Choroid plexus epithelial cell (primary cell): ENCODE data around the gene CCDC93.
"Not testable (repeated sequence)": the region's sequence is repeated elsewhere in the genome, so short reads cannot be mapped to it uniquely, and the experiment has no call there.

Experiments
- DNase-seq: peaks from one replicate; pipeline ENCODE4 v3.0.0-alpha.2; 2010; ENCODE audit warnings: low read depth
- H3K4me3 ChIP-seq: 2 replicates; pipeline ENCODE4 v1.5.1; 2011; ENCODE audit warnings: low read depth, mild to moderate bottlenecking, control low read depth, low read length, moderate library complexity
- CTCF ChIP-seq: conservative IDR thresholded peaks from 2 replicates; pipeline ENCODE4 v1.5.1; 2011; ENCODE audit warnings: low read depth, mild to moderate bottlenecking, control low read depth, inconsistent platforms, low read length, moderate library complexity

The CCDC93 gene

GRCh38 chr2:118021356-118021755 lies 7.5 kb upstream of the CCDC93 start:
- H3K4me3 ChIP-seq, result no peak overlapping the region
- no peak for DNase-seq
- no peak for TF ChIP-seq CTCF

DNA sequence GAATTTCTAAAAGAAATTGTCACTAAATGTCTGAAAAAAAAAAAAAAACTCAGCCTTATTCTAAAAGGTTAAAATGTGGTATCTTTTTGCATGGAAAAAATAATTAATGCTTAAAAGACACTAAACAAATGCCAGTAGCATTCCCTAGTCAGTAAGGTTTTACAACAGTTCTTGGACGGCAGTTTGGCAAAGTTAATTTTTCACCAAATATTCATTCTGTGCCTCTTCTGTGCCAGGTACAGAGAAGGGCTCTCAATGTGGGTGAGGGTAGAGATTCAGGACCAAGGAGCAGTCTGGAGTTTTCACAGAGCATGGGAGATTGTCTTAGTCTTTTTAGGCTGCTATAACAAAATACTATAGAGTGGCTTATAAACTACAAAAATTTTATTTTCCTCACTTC lies 6.0 kb upstream of the CCDC93 start:
- TF ChIP-seq CTCF, result no peak
- no peak for DNase-seq
- no peak overlapping the region for H3K4me3 ChIP-seq

- no peak for TF ChIP-seq CTCF
- no peak overlapping the region for H3K4me3 ChIP-seq
- peak; percentile 45 for DNase-seq
These were observed 3.0 kb upstream of the CCDC93 start for GRCh38 chr2:118016911-118017310.

DNA sequence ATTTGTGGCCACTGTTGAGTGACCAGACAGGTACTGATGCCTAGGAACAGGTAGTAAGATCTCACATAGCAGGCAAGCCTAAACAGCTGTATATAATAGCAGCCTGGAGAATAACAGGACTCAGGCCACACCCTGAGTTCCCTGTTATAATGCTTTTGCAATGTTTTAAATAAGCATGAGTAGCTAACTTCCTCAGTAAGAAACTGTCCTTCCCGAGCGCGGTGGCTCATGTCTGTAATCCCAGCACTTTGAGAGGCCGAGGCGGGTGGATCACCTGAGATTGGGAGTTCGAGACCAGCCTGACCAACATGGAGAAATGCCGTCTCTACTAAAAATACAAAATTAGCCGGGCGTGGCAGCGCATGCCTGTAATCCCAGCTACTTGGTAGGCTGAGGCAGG lies 1.9 kb upstream of the CCDC93 start:
- not testable (repeated sequence) for H3K4me3 ChIP-seq, DNase-seq

GRCh38 chr2:118014492-118014824 lies 588 bp upstream of the CCDC93 start:
- no peak for TF ChIP-seq CTCF
- H3K4me3 ChIP-seq, result peak overlapping the region; percentile 98
- no peak for DNase-seq

DNA sequence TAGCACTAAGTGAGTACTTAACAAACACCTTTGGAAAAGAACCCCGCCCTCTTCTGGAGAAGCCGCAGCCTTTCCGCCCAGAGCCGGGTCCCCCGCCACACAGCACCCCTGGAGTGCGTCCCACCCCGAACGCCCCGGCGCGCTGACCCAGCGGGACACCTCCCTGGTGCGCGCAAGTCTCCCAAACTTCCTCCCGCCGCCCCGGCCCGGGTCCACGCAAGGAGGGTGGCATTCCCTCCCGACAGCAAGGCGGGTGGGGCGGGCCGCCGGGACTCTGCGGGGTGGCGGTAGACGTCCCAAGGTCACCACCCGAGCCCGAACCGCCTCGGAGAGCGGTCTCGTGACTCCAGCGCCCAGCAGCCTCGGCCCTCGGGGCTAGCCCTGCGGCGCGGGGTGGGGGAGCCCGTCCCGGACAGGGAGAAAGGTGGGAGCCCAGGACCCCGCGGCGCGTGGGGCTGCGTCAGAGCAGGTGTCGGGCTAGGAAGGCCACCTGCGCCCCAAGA lies 598 bp downstream of the CCDC93 start:
- peak; percentile 36 for DNase-seq
- no peak for TF ChIP-seq CTCF
- peak overlapping the region; percentile 98 for H3K4me3 ChIP-seq

- TF ChIP-seq CTCF, result no peak
- H3K4me3 ChIP-seq, result peak overlapping the region; percentile 98
- no peak for DNase-seq
These were observed 1.1 kb downstream of the CCDC93 start for GRCh38 chr2:118012778-118013177.

- TF ChIP-seq CTCF, result no peak
- H3K4me3 ChIP-seq, result no peak overlapping the region
- DNase-seq, result no peak
These were observed 3.4 kb downstream of the CCDC93 start for GRCh38 chr2:118010473-118010872.
